HCT116 (cell line): ENCODE results near the gene IGFALS.

Source experiments
- JUND ChIP-seq: IDR thresholded peaks from 2 replicates; pipeline ENCODE4 v1.6.1; 2012
- POLR2A ChIP-seq: IDR thresholded peaks from 2 replicates; pipeline ENCODE4 v1.7.0; 2011; ENCODE audit warnings: borderline replicate concordance; ENCODE audit not compliant: insufficient read depth, insufficient read length; ENCODE audit errors: extremely low read depth
- ZFX ChIP-seq: fragments of 450-650 bp; IDR thresholded peaks from 2 replicates; pipeline ENCODE4 v1.6.1; 2017
- TF ChIP-seq, protein P1 (sequence below): IDR thresholded peaks from 2 replicates; pipeline ENCODE4 v1.6.1; 2012

DNA sequence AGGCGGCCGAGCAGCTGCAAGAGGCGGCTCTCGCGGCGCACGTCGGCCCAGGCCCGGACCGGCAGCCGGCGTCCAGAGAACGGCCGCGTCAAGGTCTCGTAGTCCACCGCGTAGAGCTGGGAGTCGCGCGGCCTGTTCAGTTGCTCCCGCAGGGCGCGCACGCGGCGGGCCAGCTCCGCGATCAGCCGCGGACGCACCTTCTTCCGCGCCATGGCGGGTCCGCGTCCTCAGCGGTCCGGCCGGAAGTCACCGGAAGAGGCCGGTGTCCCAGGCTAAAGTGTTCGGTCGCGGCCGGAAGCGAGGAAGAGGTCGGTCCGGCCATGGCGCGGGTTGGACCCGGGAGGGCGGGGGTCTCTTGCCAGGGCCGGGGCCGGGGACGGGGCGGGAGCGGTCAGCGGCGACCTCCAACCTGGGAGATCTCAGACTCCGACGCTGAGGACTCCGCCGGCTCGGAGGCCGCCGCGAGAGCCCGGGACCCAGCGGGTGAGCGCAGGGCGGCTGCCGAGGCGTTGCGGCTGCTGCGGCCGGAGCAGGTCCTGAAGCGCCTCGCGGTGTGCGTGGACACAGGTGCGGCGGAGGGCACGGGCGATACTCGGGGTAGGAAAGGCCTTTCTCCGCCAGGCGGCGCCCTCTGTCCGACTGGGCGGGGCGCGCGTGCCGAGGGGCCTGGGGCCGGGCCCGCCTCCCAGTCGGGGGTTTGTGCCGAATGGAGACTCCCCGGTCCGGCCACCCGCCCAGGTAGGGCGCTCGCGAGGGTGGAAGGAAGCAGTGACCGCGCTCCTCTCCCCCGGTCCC is 20.4 kb downstream of the IGFALS start, which contains the start of gene MRPS34:
- TF ChIP-seq JUND, result no peak
- TF ChIP-seq, protein P1, sequence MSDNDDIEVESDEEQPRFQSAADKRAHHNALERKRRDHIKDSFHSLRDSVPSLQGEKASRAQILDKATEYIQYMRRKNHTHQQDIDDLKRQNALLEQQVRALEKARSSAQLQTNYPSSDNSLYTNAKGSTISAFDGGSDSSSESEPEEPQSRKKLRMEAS, result no peak
- peak; percentile 63 for TF ChIP-seq POLR2A
- peak; percentile 89 for TF ChIP-seq ZFX
